Measurements from ENCODE around the gene DNMBP. TPM values are rescaled to one million over a fixed set of nuclear protein-coding genes. Genes with fewer than 3 reads are reported as not detected.
A peak's percentile ranks its signal among the peaks of the same experiment; 100 is the strongest.

DNMBP gene
- total RNA-seq, 4 donors from 2014 or later: 11.7 to 17.4 (median 13.4) TPM

DNA sequence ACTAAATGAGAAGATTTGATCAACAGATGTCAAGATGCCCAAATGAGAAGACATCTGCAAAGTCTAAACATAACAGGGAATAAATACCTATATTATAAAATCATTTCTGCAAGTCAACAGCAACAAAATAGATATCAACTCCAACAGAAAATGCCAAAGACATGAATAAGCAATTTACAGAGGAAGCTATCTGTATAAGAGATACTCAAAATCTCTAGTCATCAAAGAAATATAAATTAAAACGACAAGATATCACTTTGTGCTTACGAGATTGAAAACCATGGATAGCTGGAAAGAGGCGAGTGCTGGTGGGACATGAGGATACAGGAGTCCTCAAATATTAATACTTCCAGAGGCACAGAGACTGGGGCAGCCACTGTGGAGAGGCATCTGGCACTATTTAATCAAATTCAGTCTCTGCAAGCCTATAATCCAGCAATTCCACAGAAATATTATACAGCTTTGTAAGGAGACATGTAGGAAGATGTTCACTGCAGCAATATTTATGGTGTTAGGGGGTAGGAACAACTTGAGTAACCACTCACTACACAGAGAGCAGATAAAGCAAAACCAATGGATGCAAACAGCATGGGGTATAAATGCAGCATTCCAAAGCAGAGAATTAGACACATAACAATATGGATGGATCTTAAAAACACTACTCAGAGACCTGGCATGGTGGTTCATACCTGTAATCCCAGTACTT lies 4.8 kb downstream of the DNMBP start:
- H3K27ac ChIP-seq: peak overlapping the region in 1 of 3 donors; percentile 86
- no peaks in the 10 kb centered on the region for H3K36me3 ChIP-seq
- no peaks in the 10 kb centered on the region for H3K27me3 ChIP-seq
- TF ChIP-seq POLR2A (IDR thresholded peaks at IDR 0.05): no peak
- no peak for TF ChIP-seq CTCF (IDR thresholded peaks at IDR 0.05)
- H3K9me3 ChIP-seq: no peaks in the 10 kb centered on the region
- intact Hi-C loops (cut with DNase I): no loop called here
- WGBS, 2 donors: 85 to 88% methylated on average over 3 of the region's 3 CpGs
- peaks cover 19 to 24% of the 10 kb centered on the region in 2 donors for H3K4me1 ChIP-seq
- no peak overlapping the region for H3K4me3 ChIP-seq (replicated peaks in 1 of 3)
- DNase-seq: no peak

DNA sequence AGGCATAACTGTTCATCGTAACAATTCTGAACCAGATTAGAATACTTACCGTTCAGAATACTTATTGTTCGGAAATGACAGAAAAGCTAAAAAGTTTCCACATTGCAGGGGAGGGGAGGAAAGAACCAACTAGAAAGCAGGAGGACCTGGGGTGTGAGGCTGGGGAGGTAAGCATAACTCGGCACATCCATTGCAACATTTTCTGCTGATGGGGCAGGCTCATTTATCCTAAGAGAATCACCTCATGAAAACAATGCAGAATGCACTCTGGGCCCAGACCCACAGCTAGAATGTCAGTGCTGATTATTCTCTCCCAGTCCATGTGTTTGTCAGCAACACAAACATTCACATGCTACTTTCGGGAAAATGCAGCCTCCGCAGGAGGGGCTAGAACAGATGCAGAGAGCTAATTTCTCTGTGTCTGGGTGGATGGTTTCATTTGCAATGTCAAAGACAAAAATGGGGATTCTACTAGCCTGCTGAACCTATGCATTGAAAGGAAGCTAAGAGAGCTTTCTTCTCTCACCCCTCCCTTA lies 9.6 kb downstream of the DNMBP start:
- H3K4me1 ChIP-seq: peaks cover 8 to 24% of the 10 kb centered on the region in 2 donors
- 91 to 92% methylated on average over 6 of the region's 6 CpGs for WGBS, 2 donors
- intact Hi-C loops (cut with DNase I): no loop called here

DNA sequence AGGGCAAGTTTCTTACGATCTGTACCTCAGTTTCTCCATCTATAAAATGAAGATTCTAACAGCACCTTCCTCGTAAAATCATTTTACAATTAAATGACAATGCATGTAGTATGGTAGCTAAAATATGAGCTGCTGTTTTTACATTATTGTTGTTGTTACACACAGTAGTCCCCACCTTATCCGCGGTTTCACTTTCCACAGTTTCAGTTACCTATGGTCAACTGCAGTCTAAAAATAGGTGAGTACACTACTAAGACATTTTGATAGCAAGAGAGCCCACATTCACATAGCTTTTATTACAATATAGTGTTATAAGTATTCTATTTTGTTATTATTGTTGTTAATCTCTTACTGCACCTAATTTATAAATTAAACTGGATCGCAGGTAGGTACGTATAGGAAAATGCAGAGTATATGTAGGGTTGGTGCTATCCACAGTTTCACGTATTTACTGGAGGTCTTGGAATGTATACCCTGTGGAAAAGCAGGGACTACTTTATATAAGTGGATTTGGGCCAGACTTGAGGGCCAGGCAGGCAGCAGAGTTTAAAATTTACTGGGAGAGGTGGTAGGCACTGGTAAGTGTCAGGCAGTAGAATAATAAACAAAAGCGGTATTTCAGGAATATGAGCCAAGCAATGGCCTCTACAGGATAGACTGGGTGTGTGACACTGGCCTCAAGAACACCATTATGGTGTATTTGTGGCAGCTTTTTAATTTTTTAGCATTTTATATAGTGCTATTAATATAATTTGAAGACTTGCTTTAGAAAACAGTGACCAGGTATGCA lies 10.2 kb downstream of the DNMBP start:
- H3K4me3 ChIP-seq (replicated peaks in 1 of 3): no peak overlapping the region
- TF ChIP-seq CTCF (IDR thresholded peaks at IDR 0.05) (no peak), POLR2A (IDR thresholded peaks at IDR 0.05) (no peak)
- H3K9me3 ChIP-seq: no peaks in the 10 kb centered on the region
- WGBS, 2 donors: 89 to 91% methylated on average over 8 of the region's 8 CpGs
- H3K27me3 ChIP-seq: no peaks in the 10 kb centered on the region
- DNase-seq: no peak
- H3K4me1 ChIP-seq: peaks cover 8 to 24% of the 10 kb centered on the region in 2 donors
- no peaks in the 10 kb centered on the region for H3K36me3 ChIP-seq
- peak overlapping the region in 1 of 3 donors; percentile 21 for H3K27ac ChIP-seq
- intact Hi-C loops (cut with DNase I): no loop called here

More for the DNA sequence above, 9.6 kb downstream of the DNMBP start:
- H3K27me3 ChIP-seq: no peaks in the 10 kb centered on the region
- TF ChIP-seq POLR2A (IDR thresholded peaks at IDR 0.05) (no peak), CTCF (IDR thresholded peaks at IDR 0.05) (no peak)
- no peaks in the 10 kb centered on the region for H3K9me3 ChIP-seq
- no peak overlapping the region for H3K4me3 ChIP-seq (replicated peaks in 1 of 3)
- H3K36me3 ChIP-seq: no peaks in the 10 kb centered on the region
- no peak for DNase-seq
- H3K27ac ChIP-seq: no peak overlapping the region

- Histone ChIP-seq H3K4me3 (replicated peaks in 1 of 3) (no peak overlapping the region), H3K27ac (no peak overlapping the region), H3K9me3 (no peaks in the 10 kb centered on the region), H3K36me3 (no peaks in the 10 kb centered on the region), H3K27me3 (no peaks in the 10 kb centered on the region), H3K4me1 (peaks cover 8 to 21% of the 10 kb centered on the region in 2 donors)
- no peak for TF ChIP-seq CTCF (IDR thresholded peaks at IDR 0.05)
- intact Hi-C loops (cut with DNase I): no loop called here
- 84 to 89% methylated on average over 6 of the region's 6 CpGs for WGBS, 2 donors
- DNase-seq: no peak
These were observed 10.9 kb downstream of the DNMBP start for GRCh38 chr10:99998889-99999288.

All from thyroid gland (tissue), 4 donors.